ENCODE measurements around the gene ACYP1.
"Not testable (repeated sequence)": the region's sequence is repeated elsewhere in the genome, so short reads cannot be mapped to it uniquely, and the experiment has no call there.

- not testable (repeated sequence) for TF ChIP-seq CTCF (IDR thresholded peaks at IDR 0.05; ENCODE audit: borderline replicate concordance, extremely low read depth, low read length, poor library complexity, severe bottlenecking); EZH2 (IDR thresholded peaks at IDR 0.05; ENCODE audit: borderline replicate concordance, low read depth, low read length, severe bottlenecking)
Measured at GRCh38 chr14:75067765-75068164, 3.9 kb upstream of the ACYP1 start.

All from DND-41 (cell line).